H1 (cell line): ENCODE results near the gene SGMS1. TPM values are rescaled to one million over a fixed set of nuclear protein-coding genes. Genes with fewer than 3 reads are reported as not detected.

ENCODE experiments used
- EP300 ChIP-seq, 2 experiments: IDR thresholded peaks; 1 replicate in 1 of 2; 2 replicates in 1 of 2; pipeline ENCODE4 v1.6.1; 2011 to 2012; ENCODE audit warnings: low read depth in 2 of 2, low read length in 2 of 2, mild to moderate bottlenecking in 2 of 2, borderline replicate concordance in 1 of 2, inconsistent platforms in 1 of 2, moderate library complexity in 1 of 2
- EZH2 ChIP-seq: fragments of 200-600 bp; sonication (generic); IDR thresholded peaks from 2 replicates; pipeline ENCODE4 v1.7.1; 2012; ENCODE audit warnings: low read depth, mild to moderate bottlenecking, moderate library complexity, low read length, inconsistent platforms; ENCODE audit not compliant: severe bottlenecking
- JUN ChIP-seq: IDR thresholded peaks from 2 replicates; pipeline ENCODE4 v1.6.1; 2011; ENCODE audit warnings: low read depth, mild to moderate bottlenecking, improper control_type of control experiment, low read length
- SIN3A ChIP-seq, 2 experiments: IDR thresholded peaks in 1 of 2; conservative IDR thresholded peaks in 1 of 2; 2 replicates each; pipeline ENCODE4 v1.6.1; 2011 to 2012; ENCODE audit warnings: low read length in 2 of 2, improper control_type of control experiment in 1 of 2, low read depth in 1 of 2, mild to moderate bottlenecking in 1 of 2
- SP1 ChIP-seq: IDR thresholded peaks from 2 replicates; pipeline ENCODE4 v1.6.1; 2011; ENCODE audit warnings: low read depth, low read length
- TEAD4 ChIP-seq: IDR thresholded peaks from 2 replicates; pipeline ENCODE4 v1.6.1; 2012; ENCODE audit warnings: low read depth, low read length, inconsistent platforms, mixed read lengths
- ZNF274 ChIP-seq: IDR thresholded peaks from 2 replicates; pipeline ENCODE4 v1.7.0; 2012; ENCODE audit warnings: low read length, borderline replicate concordance; ENCODE audit errors: extremely low read depth
- polyA plus RNA-seq, 7 experiments: library from polyadenylated mRNA; depleted of rRNA in 3 of 7; stranded (reverse) in 5 of 7; unstranded in 2 of 7; fragments of >200 nt in 5 of 7; fragments of 200-250 nt in 2 of 7; gene quantifications; 1 replicate in 5 of 7; 2 replicates in 1 of 7; 4 replicates in 1 of 7; pipeline versions ENCODE4 v1.2.1 to v1.2.3, GENCODE V29; 2011 to 2013; ENCODE audit warnings: missing spikeins in 2 of 7, mixed read lengths in 2 of 7
- total RNA-seq: library from RNA; stranded (reverse); fragmentation: NEBNext Ultra II Directional; extraction: Animal tissue kit (Norgen Biotek cat#: 25700); gene quantifications from 2 replicates; pipeline ENCODE4 v1.2.1, GENCODE V29; 2021
- TF ChIP-seq, protein P1 (sequence below): fragments of 300-600 bp; sonication (generic); IDR thresholded peaks from 2 replicates; pipeline ENCODE4 v1.7.1; 2012; ENCODE audit warnings: low read length, moderate library complexity, mild to moderate bottlenecking, inconsistent platforms; ENCODE audit not compliant: insufficient replicate concordance
- TF ChIP-seq, protein P2 (sequence below): IDR thresholded peaks from 2 replicates; pipeline ENCODE4 v1.6.1; 2012; ENCODE audit warnings: inconsistent platforms

SGMS1 gene
- total and polyA plus RNA-seq, 2 of the 8 experiments (the other 6 are each of a cell fraction or from before 2014, with no cell fraction given): 6.0 to 15.6 TPM

DNA sequence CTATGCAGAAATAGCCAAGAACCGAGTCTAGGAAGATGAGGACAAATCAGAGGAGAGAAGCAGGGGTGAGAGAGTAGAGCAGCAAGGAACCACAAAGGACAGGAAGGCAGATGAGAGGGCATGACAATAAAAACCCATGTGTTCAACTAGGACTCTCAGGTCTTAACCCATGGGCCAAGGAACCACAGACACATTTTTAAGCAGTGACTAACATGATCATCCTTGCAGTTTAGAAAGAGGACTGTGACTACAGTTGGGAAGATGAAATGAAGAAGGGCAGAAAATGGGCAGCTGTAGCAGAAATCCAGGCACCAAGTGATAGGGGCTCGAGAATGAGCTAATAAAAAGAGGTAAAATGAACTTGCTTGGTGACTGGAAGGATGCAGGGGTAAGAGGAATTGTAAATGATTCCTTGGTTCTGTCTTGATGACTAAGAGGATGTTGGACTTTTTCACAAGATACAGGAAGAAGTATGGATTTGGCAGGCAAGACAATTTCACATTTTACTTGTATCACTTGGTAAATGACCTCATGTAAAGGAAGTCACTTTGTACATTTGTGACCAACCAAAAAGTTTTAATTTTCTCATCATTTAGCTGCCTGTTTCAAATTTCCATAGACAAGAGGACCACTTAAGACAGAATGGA is 22.8 kb downstream of the SGMS1 start (continued):
- TF ChIP-seq, protein P1, sequence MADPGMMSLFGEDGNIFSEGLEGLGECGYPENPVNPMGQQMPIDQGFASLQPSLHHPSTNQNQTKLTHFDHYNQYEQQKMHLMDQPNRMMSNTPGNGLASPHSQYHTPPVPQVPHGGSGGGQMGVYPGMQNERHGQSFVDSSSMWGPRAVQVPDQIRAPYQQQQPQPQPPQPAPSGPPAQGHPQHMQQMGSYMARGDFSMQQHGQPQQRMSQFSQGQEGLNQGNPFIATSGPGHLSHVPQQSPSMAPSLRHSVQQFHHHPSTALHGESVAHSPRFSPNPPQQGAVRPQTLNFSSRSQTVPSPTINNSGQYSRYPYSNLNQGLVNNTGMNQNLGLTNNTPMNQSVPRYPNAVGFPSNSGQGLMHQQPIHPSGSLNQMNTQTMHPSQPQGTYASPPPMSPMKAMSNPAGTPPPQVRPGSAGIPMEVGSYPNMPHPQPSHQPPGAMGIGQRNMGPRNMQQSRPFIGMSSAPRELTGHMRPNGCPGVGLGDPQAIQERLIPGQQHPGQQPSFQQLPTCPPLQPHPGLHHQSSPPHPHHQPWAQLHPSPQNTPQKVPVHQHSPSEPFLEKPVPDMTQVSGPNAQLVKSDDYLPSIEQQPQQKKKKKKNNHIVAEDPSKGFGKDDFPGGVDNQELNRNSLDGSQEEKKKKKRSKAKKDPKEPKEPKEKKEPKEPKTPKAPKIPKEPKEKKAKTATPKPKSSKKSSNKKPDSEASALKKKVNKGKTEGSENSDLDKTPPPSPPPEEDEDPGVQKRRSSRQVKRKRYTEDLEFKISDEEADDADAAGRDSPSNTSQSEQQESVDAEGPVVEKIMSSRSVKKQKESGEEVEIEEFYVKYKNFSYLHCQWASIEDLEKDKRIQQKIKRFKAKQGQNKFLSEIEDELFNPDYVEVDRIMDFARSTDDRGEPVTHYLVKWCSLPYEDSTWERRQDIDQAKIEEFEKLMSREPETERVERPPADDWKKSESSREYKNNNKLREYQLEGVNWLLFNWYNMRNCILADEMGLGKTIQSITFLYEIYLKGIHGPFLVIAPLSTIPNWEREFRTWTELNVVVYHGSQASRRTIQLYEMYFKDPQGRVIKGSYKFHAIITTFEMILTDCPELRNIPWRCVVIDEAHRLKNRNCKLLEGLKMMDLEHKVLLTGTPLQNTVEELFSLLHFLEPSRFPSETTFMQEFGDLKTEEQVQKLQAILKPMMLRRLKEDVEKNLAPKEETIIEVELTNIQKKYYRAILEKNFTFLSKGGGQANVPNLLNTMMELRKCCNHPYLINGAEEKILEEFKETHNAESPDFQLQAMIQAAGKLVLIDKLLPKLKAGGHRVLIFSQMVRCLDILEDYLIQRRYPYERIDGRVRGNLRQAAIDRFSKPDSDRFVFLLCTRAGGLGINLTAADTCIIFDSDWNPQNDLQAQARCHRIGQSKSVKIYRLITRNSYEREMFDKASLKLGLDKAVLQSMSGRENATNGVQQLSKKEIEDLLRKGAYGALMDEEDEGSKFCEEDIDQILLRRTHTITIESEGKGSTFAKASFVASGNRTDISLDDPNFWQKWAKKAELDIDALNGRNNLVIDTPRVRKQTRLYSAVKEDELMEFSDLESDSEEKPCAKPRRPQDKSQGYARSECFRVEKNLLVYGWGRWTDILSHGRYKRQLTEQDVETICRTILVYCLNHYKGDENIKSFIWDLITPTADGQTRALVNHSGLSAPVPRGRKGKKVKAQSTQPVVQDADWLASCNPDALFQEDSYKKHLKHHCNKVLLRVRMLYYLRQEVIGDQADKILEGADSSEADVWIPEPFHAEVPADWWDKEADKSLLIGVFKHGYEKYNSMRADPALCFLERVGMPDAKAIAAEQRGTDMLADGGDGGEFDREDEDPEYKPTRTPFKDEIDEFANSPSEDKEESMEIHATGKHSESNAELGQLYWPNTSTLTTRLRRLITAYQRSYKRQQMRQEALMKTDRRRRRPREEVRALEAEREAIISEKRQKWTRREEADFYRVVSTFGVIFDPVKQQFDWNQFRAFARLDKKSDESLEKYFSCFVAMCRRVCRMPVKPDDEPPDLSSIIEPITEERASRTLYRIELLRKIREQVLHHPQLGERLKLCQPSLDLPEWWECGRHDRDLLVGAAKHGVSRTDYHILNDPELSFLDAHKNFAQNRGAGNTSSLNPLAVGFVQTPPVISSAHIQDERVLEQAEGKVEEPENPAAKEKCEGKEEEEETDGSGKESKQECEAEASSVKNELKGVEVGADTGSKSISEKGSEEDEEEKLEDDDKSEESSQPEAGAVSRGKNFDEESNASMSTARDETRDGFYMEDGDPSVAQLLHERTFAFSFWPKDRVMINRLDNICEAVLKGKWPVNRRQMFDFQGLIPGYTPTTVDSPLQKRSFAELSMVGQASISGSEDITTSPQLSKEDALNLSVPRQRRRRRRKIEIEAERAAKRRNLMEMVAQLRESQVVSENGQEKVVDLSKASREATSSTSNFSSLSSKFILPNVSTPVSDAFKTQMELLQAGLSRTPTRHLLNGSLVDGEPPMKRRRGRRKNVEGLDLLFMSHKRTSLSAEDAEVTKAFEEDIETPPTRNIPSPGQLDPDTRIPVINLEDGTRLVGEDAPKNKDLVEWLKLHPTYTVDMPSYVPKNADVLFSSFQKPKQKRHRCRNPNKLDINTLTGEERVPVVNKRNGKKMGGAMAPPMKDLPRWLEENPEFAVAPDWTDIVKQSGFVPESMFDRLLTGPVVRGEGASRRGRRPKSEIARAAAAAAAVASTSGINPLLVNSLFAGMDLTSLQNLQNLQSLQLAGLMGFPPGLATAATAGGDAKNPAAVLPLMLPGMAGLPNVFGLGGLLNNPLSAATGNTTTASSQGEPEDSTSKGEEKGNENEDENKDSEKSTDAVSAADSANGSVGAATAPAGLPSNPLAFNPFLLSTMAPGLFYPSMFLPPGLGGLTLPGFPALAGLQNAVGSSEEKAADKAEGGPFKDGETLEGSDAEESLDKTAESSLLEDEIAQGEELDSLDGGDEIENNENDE: no peak
- TF ChIP-seq JUN: no peak
- no peak for TF ChIP-seq EP300 (IDR thresholded peaks at IDR 0.05; ENCODE audit: borderline replicate concordance in 1 of 2, low read depth in 2 of 2, low read length in 2 of 2)
- no peak for TF ChIP-seq SIN3A (conservative IDR thresholded peaks at IDR 0.05 in 1 of 2, IDR thresholded peaks at IDR 0.05 in 1 of 2; ENCODE audit: low read depth in 1 of 2, low read length in 2 of 2)
- TF ChIP-seq EZH2: no peak
- TF ChIP-seq SP1: no peak
- TF ChIP-seq, protein P2, sequence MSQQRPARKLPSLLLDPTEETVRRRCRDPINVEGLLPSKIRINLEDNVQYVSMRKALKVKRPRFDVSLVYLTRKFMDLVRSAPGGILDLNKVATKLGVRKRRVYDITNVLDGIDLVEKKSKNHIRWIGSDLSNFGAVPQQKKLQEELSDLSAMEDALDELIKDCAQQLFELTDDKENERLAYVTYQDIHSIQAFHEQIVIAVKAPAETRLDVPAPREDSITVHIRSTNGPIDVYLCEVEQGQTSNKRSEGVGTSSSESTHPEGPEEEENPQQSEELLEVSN: no peak
- TF ChIP-seq TEAD4: no peak
- TF ChIP-seq ZNF274: no peak
